NCI-H2081 (cell line): ENCODE measurements around the gene NEK1.
"Not testable (repeated sequence)": the region's sequence is repeated elsewhere in the genome, so short reads cannot be mapped to it uniquely, and the experiment has no call there.

Experiments
- DNase-seq, 2 experiments: peaks; one replicate each; lab custom pipeline; 2025; lab: John Stamatoyannopoulos, UW

Gene NEK1

GRCh38 chr4:169601016-169601771 is 11.2 kb downstream of the NEK1 start:
- no peak for DNase-seq

GRCh38 chr4:169594560-169595195 is 17.7 kb downstream of the NEK1 start:
- DNase-seq = no peak

- no peak for DNase-seq
Observed at GRCh38 chr4:169593050-169593560, 19.3 kb downstream of the NEK1 start.

GRCh38 chr4:169583563-169583962 is 28.8 kb downstream of the NEK1 start:
- no peak for DNase-seq

- DNase-seq = no peak
Observed at GRCh38 chr4:169582706-169583105, 29.7 kb downstream of the NEK1 start.

- DNase-seq = no peak
Observed at GRCh38 chr4:169582203-169582602, 30.2 kb downstream of the NEK1 start.

- no peak for DNase-seq
Observed at GRCh38 chr4:169573889-169574288, 38.5 kb downstream of the NEK1 start.

GRCh38 chr4:169571435-169571834 is 40.9 kb downstream of the NEK1 start:
- DNase-seq = no peak

GRCh38 chr4:169571012-169571411 is 41.4 kb downstream of the NEK1 start:
- DNase-seq = not testable (repeated sequence)

GRCh38 chr4:169570266-169570665 is 42.1 kb downstream of the NEK1 start:
- not testable (repeated sequence) for DNase-seq

GRCh38 chr4:169569188-169569587 is 43.2 kb downstream of the NEK1 start:
- DNase-seq = not testable (repeated sequence)

GRCh38 chr4:169567916-169568315 is 44.5 kb downstream of the NEK1 start:
- no peak for DNase-seq

- DNase-seq = peak; percentile 31 to 34
Observed at GRCh38 chr4:169566021-169566818, 46.2 kb downstream of the NEK1 start.

- DNase-seq = no peak
Observed at GRCh38 chr4:169565606-169566005, 46.8 kb downstream of the NEK1 start.

GRCh38 chr4:169557061-169557636 is 55.2 kb downstream of the NEK1 start:
- DNase-seq = no peak

- not testable (repeated sequence) for DNase-seq
Observed at GRCh38 chr4:169546548-169546947, 65.8 kb downstream of the NEK1 start.

- no peak for DNase-seq
Observed at GRCh38 chr4:169540774-169541173, 71.6 kb downstream of the NEK1 start.

GRCh38 chr4:169530048-169530447 is 82.3 kb downstream of the NEK1 start:
- DNase-seq = no peak

GRCh38 chr4:169523796-169524195 is 88.6 kb downstream of the NEK1 start:
- DNase-seq = no peak

- no peak for DNase-seq
Observed at GRCh38 chr4:169510617-169511016, 101.8 kb downstream of the NEK1 start.

GRCh38 chr4:169506903-169507302 is 105.5 kb downstream of the NEK1 start:
- DNase-seq = no peak

GRCh38 chr4:169499907-169500306 is 112.5 kb downstream of the NEK1 start:
- DNase-seq = not testable (repeated sequence)
